ENCODE data around the gene AFAP1.
A peak's percentile ranks its signal among the peaks of the same experiment; 100 is the strongest.

Gene AFAP1

GRCh38 chr4:7805533-7806337, 133.9 kb downstream of the AFAP1 start:
- DNase-seq (ENCODE audit: low read depth in 2 of 2): peak; percentile 98
- TF ChIP-seq, protein P1, sequence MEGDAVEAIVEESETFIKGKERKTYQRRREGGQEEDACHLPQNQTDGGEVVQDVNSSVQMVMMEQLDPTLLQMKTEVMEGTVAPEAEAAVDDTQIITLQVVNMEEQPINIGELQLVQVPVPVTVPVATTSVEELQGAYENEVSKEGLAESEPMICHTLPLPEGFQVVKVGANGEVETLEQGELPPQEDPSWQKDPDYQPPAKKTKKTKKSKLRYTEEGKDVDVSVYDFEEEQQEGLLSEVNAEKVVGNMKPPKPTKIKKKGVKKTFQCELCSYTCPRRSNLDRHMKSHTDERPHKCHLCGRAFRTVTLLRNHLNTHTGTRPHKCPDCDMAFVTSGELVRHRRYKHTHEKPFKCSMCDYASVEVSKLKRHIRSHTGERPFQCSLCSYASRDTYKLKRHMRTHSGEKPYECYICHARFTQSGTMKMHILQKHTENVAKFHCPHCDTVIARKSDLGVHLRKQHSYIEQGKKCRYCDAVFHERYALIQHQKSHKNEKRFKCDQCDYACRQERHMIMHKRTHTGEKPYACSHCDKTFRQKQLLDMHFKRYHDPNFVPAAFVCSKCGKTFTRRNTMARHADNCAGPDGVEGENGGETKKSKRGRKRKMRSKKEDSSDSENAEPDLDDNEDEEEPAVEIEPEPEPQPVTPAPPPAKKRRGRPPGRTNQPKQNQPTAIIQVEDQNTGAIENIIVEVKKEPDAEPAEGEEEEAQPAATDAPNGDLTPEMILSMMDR (IDR thresholded peaks at IDR 0.05; ENCODE audit: low read depth, low read length): no peak
- H3K4me3 ChIP-seq (replicated peaks in 1 of 2; ENCODE audit: low read depth in 2 of 2, low read length in 2 of 2): no peak overlapping the region

GRCh38 chr4:7804756-7805385, 134.8 kb downstream of the AFAP1 start:
- H3K4me3 ChIP-seq (replicated peaks in 1 of 2; ENCODE audit: low read depth in 2 of 2, low read length in 2 of 2): no peak overlapping the region
- TF ChIP-seq, protein P1 (IDR thresholded peaks at IDR 0.05; ENCODE audit: low read depth, low read length): no peak
- no peak for DNase-seq (ENCODE audit: low read depth in 2 of 2)

DNA sequence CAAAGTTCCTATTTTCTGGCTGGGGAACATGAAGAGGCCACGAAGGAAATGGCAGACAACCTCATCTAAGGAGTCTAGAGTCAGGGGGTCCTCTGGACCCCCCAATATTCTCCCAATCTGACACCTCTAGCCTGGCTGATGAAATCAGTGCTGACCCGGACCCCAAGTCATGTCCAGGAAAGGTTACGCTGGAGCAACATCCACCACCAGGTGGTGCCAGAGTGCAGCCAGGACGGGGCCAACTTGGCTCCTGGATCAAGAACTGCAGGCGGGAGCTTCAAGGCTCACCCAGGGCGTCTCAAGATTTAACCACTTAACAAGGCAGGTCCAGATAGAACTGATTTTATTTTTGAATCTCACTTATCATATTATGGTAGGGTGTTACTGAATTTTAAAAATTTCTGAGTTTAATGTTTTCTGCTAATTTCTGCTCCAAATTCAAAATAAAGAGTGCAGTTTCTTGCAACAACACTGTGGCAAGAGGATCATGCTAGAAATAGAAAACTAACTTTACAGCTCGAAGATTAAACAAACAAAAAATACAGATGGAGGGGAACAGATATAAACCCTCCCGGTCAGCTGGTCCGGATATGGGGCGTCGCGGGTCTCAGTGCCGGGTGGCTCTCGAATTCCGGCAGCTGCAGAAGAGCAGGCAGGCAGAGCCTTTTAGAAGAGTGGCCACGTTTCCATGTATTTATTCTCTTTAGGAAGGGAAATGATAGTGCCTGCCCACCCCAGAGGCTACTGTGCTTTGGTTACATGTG, 135.5 kb downstream of the AFAP1 start:
- DNase-seq (ENCODE audit: low read depth in 2 of 2): peak; percentile 86 to 87
- H3K4me3 ChIP-seq (replicated peaks in 1 of 2; ENCODE audit: low read depth in 2 of 2, low read length in 2 of 2): no peak overlapping the region
- TF ChIP-seq, protein P1 (IDR thresholded peaks at IDR 0.05; ENCODE audit: low read depth, low read length): peak; percentile 98

DNA sequence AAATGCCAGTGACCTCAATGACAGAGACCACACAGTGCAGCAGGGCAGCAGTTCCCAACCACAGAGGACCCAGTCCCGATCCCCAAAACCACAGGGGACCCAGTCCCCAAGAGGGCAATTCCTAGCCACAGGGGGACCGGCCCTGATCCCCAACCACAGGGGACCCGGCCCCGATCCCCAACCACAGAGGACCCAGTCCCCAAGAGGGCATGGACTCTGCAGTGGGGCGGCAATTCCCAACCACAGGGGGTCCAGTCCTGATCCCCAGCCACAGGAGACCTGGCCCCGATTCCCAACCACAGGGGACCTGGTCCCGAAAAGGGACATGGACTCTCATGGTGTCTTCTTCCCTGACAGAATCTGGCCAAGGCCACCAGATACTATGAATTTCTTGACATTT, 136.3 kb downstream of the AFAP1 start:
- DNase-seq (ENCODE audit: low read depth in 2 of 2): no peak
- TF ChIP-seq, protein P1 (IDR thresholded peaks at IDR 0.05; ENCODE audit: low read depth, low read length): no peak
- no peak overlapping the region for H3K4me3 ChIP-seq (replicated peaks in 1 of 2; ENCODE audit: low read depth in 2 of 2, low read length in 2 of 2)

GRCh38 chr4:7802093-7802726, 137.5 kb downstream of the AFAP1 start:
- peak; percentile 90 to 91 for DNase-seq (ENCODE audit: low read depth in 2 of 2)
- TF ChIP-seq, protein P1 (IDR thresholded peaks at IDR 0.05; ENCODE audit: low read depth, low read length): peak; percentile 94
- H3K4me3 ChIP-seq (replicated peaks in 1 of 2; ENCODE audit: low read depth in 2 of 2, low read length in 2 of 2): no peak overlapping the region

DNA sequence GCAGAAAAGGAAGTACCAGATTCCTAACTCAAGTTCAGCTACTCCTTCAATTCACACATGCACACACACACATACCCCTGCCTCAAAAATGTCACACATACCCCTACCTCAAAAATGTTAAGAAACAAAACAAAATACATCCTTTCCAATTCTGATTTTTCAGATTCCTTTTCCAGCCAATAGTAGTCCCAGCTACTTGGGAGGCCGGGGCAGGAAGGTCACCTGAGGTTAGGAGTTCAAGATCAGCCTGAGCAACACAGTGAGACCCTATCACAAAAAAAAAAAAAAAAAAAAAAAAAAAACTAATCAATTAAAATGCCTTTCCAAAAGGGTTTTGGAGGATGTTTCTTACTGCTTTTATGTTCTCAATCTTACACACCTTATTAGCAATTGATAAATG, 138.0 kb downstream of the AFAP1 start:
- TF ChIP-seq, protein P1 (IDR thresholded peaks at IDR 0.05; ENCODE audit: low read depth, low read length): no peak
- no peak overlapping the region for H3K4me3 ChIP-seq (replicated peaks in 1 of 2; ENCODE audit: low read depth in 2 of 2, low read length in 2 of 2)
- DNase-seq (ENCODE audit: low read depth in 2 of 2): no peak
